Inflammatory macrophage (primary cell): ENCODE results near the gene RETREG1.
A peak's percentile ranks its signal among the peaks of the same experiment; 100 is the strongest.
"Not testable (repeated sequence)": the region's sequence is repeated elsewhere in the genome, so short reads cannot be mapped to it uniquely, and the experiment has no call there.

Experiments
- DNase-seq, 2 donors: peaks; one replicate each; pipeline ENCODE4 v3.0.0-alpha.2; 2020 to 2022

RETREG1 gene

GRCh38 chr5:16615741-16616535, 859 bp downstream of the RETREG1 start:
- DNase-seq, result no peak

GRCh38 chr5:16612007-16612406, 4.8 kb downstream of the RETREG1 start:
- DNase-seq, result no peak

- DNase-seq, result not testable (repeated sequence)
These were observed 5.9 kb downstream of the RETREG1 start for GRCh38 chr5:16610896-16611295.

- no peak for DNase-seq
These were observed 7.4 kb downstream of the RETREG1 start for GRCh38 chr5:16609412-16609811.

- DNase-seq, result no peak
These were observed 10.2 kb downstream of the RETREG1 start for GRCh38 chr5:16606628-16607027.

GRCh38 chr5:16603701-16604100, 13.1 kb downstream of the RETREG1 start:
- DNase-seq, result no peak

- DNase-seq, result no peak
These were observed 13.5 kb downstream of the RETREG1 start for GRCh38 chr5:16603295-16603694.

GRCh38 chr5:16602182-16602581, 14.6 kb downstream of the RETREG1 start:
- no peak for DNase-seq

- DNase-seq, result peak; percentile 18 to 43
These were observed 15.9 kb downstream of the RETREG1 start for GRCh38 chr5:16600946-16601345.

GRCh38 chr5:16600397-16600796, 16.4 kb downstream of the RETREG1 start:
- DNase-seq, result peak; percentile 61 to 64

- peak in 1 of 2 donors; percentile 14 for DNase-seq
These were observed 18.7 kb downstream of the RETREG1 start for GRCh38 chr5:16597946-16598694.

- no peak for DNase-seq
These were observed 20.2 kb downstream of the RETREG1 start for GRCh38 chr5:16596581-16596940.

GRCh38 chr5:16595881-16596580, 20.8 kb downstream of the RETREG1 start:
- DNase-seq, result peak; percentile 64 to 70

- peak; percentile 35 to 51 for DNase-seq
These were observed 23.2 kb downstream of the RETREG1 start for GRCh38 chr5:16593628-16594027.

- DNase-seq, result peak; percentile 69 to 83
These were observed 23.8 kb downstream of the RETREG1 start for GRCh38 chr5:16593013-16593412.

GRCh38 chr5:16592255-16592654, 24.5 kb downstream of the RETREG1 start:
- DNase-seq, result peak; percentile 26 to 58

GRCh38 chr5:16590685-16591084, 26.1 kb downstream of the RETREG1 start:
- no peak for DNase-seq

GRCh38 chr5:16589658-16590057, 27.1 kb downstream of the RETREG1 start:
- no peak for DNase-seq

GRCh38 chr5:16588434-16589214, 28.2 kb downstream of the RETREG1 start:
- no peak for DNase-seq

GRCh38 chr5:16586556-16586955, 30.2 kb downstream of the RETREG1 start:
- no peak for DNase-seq

GRCh38 chr5:16585041-16585667, 31.6 kb downstream of the RETREG1 start:
- DNase-seq, result no peak

GRCh38 chr5:16582081-16582480, 34.7 kb downstream of the RETREG1 start:
- no peak for DNase-seq
